Measurements from ENCODE around the gene STRIT1.
"Not testable (repeated sequence)": the region's sequence is repeated elsewhere in the genome, so short reads cannot be mapped to it uniquely, and the experiment has no call there.

Gene STRIT1

DNA sequence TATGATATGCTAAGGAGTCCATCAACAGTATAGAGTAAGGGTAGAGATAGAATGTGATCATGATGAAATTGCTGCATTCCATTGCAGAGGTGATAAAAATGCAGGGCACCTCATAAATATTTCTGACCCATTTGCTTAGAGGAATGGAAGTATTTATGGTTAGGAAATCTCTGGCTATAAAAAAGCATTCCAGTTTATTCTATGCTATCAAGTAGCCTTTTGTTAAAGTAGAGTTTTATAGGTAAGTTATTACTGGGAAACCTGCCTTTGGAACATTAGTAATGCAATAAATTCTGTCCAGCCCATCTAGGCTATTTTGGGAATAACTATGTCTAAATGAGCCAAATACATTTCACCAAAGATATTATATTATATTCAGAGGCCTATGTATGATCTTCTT lies 19.8 kb upstream of the STRIT1 start:
- no peak for DNase-seq (ENCODE audit: low spot score)

GRCh38 chr3:155312781-155313180 lies 19.3 kb upstream of the STRIT1 start:
- DNase-seq (ENCODE audit: low spot score), result no peak

DNA sequence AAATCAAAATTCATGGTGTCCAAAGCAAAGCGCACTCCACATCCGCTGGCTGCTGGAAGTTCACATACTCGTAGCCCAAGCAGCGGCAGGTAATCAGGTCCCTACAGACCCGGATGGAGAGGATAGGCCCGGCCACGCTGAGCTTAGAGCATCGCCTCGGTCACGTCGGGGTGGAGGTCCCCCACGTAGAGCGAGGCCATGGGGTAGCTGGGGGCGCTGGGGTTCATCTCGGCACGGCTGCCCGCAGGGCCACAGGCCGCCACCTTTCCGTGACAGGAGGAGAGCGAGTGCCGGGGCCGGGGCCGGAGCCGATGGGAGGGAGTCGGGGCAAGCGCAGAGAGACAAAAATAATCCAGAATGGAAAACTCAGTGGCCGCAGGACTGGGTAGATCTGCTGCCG lies 16.1 kb upstream of the STRIT1 start:
- no peak for DNase-seq (ENCODE audit: low spot score)

- no peak for DNase-seq (ENCODE audit: low spot score)
These were observed 15.3 kb upstream of the STRIT1 start for GRCh38 chr3:155308831-155309230.

- no peak for DNase-seq (ENCODE audit: low spot score)
These were observed 13.7 kb upstream of the STRIT1 start for GRCh38 chr3:155307183-155307582.

DNA sequence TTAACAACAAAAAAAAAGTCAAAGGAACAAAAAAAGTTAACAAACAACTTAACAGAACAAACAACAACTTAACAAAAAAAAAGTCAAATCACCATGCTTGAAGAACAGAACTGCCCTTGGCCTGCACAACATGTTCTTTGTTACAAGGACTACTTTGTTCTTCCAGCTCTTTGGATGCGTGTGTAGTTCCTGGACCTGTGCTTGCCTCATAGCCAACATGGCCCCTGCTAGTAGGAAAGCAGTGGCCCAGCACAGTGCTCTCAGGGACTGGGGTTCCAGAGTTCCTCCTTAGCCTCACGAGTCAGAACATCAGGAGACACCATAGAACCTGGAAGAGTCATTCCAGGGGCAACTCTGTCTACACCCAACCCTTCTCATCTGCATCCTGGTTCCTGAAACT lies 10.9 kb upstream of the STRIT1 start:
- DNase-seq (ENCODE audit: low spot score), result no peak

GRCh38 chr3:155303540-155304097 lies 10.1 kb upstream of the STRIT1 start:
- DNase-seq (ENCODE audit: low spot score), result no peak

GRCh38 chr3:155302891-155303290 lies 9.4 kb upstream of the STRIT1 start:
- DNase-seq (ENCODE audit: low spot score), result no peak

DNA sequence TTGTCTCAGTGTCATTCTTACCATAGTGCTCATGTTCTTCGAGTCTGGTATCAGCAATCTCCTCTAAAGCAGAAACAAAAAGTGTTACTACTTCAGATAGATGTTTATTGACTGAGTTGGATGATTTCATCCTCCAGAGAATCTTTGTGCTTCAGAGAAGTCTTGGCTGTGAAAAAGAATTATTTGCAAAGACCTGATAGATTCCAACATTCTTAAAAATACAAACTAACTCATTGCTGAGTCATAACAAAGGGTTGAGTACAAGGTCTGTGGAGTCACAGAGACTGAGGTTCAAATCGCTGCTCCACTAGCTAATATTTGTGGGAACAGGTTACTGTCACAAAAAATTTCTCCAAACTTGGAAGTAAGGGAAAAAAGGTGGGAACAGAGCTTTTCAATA lies 9.0 kb upstream of the STRIT1 start:
- DNase-seq (ENCODE audit: low spot score), result no peak

DNA sequence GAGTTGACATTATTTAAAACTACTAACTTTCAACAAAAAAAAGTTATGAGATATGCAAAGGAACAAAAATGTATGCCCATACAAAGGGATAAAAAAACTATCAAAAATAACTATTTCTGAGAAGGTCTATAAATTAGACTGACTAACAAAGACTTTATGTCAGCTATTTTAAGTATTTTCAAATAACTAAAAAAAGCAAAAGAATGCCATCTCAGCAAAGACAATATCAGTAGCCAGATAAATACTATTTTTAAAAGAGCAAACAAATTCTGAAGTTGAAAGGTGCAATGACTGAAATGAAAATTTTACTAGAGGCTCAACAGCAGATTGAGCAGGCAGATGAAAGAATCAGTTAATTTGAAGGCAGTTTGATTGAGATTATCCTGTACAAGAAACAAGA lies 3.6 kb upstream of the STRIT1 start:
- DNase-seq (ENCODE audit: low spot score), result no peak

DNA sequence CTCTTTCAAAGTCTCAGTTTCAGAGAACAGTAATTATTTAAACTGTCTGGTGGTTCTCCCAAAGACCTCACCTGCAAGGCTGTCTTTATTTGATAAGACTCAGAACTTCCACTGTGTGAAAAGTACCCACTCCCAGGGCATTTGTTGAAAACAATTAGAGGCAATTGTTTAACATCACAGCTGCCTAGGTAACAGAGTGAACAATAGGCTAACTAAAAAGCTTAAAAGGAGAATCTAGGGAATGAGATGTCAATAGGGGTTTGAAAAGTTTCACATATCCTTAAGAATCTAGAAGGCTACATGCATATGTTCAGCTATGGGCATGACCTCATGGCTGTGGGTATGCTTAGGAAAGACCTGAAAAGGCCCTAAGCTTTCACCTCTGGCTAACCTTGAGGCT lies 2.9 kb upstream of the STRIT1 start:
- DNase-seq (ENCODE audit: low spot score), result no peak

DNA sequence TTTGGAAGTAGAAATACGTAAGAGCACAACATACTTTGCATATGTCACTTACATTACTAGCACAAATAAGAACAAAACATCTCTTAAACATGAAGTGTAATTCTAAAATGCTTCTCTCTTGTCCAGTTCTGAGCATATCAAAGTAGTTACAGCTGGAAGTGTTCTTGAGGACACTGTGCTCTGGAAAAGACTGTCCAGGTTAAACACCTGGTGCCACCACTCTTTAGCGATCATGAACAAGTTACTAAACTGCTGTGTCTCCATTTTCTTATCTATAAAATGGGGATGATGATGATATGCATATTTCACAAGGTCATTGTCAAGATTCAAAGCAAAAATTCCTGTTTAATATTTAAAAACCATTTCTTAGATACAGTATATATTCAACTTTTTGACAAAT lies 790 bp downstream of the STRIT1 start:
- no peak for DNase-seq (ENCODE audit: low spot score)

GRCh38 chr3:155292133-155292532 lies 1.4 kb downstream of the STRIT1 start:
- no peak for DNase-seq (ENCODE audit: low spot score)

GRCh38 chr3:155286736-155287135 lies 6.7 kb downstream of the STRIT1 start:
- no peak for DNase-seq (ENCODE audit: low spot score)

- no peak for DNase-seq (ENCODE audit: low spot score)
These were observed 7.5 kb downstream of the STRIT1 start for GRCh38 chr3:155285936-155286335.

GRCh38 chr3:155283092-155284056 lies 10.1 kb downstream of the STRIT1 start:
- DNase-seq (ENCODE audit: low spot score), result no peak

DNA sequence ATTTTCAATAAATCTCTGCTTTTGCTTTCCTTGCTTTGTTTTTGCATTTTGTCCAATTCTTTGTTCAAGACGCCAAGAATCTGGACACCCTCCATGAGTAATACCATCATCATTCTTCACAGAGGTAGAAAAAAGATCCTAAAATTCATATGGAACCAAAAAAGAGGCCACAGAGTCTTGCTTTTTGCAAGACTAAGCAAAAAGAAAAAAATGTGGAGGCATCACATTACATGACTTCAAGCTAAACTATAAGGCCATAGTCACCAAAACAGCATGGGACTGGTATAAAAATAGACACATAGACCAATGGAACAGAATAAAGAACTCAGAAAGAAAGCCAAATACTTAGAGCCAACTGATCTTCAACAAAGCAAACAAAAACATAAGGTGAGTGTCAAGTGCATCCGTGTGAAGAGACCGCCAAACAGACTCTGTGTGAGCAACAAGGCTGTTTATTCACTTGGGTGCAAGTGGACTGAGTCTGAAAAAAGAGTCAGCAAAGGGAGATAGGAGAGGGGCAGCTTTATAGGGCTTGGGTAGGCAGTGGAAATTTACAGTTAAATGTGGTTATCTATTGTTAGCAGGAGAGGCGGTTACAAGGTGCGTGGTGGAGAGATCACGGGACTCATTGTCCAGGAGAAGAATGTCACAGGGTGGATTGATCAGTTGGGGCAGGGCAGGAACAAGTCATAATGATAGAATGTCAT lies 10.9 kb downstream of the STRIT1 start:
- DNase-seq (ENCODE audit: low spot score), result no peak

DNA sequence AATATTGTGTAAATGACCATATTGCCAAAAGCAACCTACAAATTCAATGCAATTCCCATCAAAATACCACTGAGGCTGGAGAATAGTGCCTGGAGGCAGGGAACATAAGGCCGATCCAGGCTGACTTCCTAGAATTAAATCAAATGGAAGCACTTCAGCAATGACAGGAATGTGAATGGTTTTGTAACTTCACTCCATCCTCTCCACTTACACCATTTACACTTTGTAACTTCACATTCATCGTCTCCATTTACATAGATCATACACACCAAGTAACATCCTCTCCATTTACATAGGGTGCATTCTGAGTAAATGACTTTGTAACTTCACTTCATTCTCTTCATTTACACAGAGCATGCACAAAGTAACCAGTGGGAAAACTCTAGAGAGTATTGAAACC lies 11.6 kb downstream of the STRIT1 start:
- no peak for DNase-seq (ENCODE audit: low spot score)

DNA sequence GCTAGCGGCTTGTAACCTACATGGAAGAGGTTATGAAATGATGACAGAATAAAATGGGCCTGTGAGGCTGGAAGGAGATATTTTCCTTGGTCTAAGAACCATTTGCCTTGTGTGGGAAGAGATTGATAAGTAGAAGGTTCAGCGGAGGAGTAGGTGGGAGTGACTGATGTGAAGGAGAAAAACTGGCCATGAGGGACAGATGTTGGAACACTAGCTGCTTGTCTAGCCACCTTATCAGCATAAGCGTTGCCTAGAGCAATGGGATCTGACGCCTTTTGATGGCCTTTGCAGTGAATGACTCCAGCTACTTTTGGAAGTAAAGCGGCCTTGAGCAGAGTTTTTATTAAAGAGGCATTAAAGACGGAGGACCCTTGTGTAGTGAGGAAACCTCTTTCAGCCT lies 17.4 kb downstream of the STRIT1 start:
- DNase-seq (ENCODE audit: low spot score), result not testable (repeated sequence)

GRCh38 chr3:155275159-155275754 lies 18.2 kb downstream of the STRIT1 start:
- DNase-seq (ENCODE audit: low spot score), result not testable (repeated sequence)

DNA sequence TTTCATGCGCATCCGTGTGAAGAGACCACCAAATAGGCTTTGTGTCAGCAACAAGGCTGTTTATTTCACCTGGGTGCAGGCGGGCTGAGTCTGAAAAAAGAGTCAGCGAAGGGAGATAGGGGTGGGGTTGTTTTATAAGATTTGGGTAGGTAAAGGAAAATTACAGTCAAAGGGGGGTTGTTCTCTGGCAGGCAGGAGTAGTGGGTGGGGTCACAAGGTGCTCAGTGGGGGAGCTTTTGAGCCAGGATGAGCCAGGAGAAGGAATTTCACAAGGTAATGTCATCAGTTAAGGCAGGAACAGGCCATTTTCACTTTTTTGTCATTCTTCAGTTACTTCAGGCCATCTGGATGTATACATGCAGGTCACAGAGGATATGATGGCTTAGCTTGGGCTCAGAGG lies 19.0 kb downstream of the STRIT1 start:
- DNase-seq (ENCODE audit: low spot score), result not testable (repeated sequence)

- no peak for DNase-seq (ENCODE audit: low spot score)
These were observed 22.2 kb downstream of the STRIT1 start for GRCh38 chr3:155271343-155271613.

Data from globus pallidus (tissue), 1 donor.